A549 (cell line): ENCODE results near the gene PBRM1. TPM values are rescaled to one million over a fixed set of nuclear protein-coding genes. Genes with fewer than 3 reads are reported as not detected.

Experiments
- ATAC-seq, 2 experiments: fragments of 200-7000 bp in 1 of 2; fragments of >200 bp in 1 of 2; cut with Nextera tagmentation in 1 of 2; cut with Tn5 transposase in 1 of 2; 3 replicates each; pipeline versions ENCODE4 v1.8.0 to v1.9.1; 2018 to 2020; ENCODE audit warnings: mild to moderate bottlenecking in 1 of 2, moderate library complexity in 1 of 2
- CTCF ChIA-PET: fragments of 300-600 bp; sonication (Branson Sonifier 250); formaldehyde crosslinking; extraction: SDS; loops from one replicate; lab custom pipeline; 2021; ENCODE audit warnings: antibody characterized with exemption, inconsistent platforms; lab: Yijun Ruan, JAX
- POLR2A ChIA-PET: fragments of 350-600 bp; formaldehyde crosslinking; extraction: SDS; loops from one replicate; lab custom pipeline; 2021; ENCODE audit warnings: antibody characterized with exemption, inconsistent platforms; lab: Yijun Ruan, JAX
- DNase-seq, 2 experiments: peaks; one replicate each; pipeline versions ENCODE4 v3.0.0 to v3.0.0-alpha.2; 2011 to 2016; ENCODE audit warnings: low read depth in 1 of 2, low spot score in 1 of 2
- FAIRE-seq: peaks from 2 replicates; lab custom pipeline; 2011; peaks lifted over from hg19 to GRCh38; lab: Jason Lieb, UNC
- H3K27ac ChIP-seq, 2 experiments: fragments of >200 bp; sonication (Bioruptor Twin); formaldehyde crosslinking; 3 replicates each; pipeline ENCODE4 v1.5.1; 2016 to 2017
- H3K4me1 ChIP-seq: fragments of >200 bp; sonication (Bioruptor Twin); formaldehyde crosslinking; 3 replicates; pipeline ENCODE4 v1.6.1; 2016
- H3K4me2 ChIP-seq: fragments of >200 bp; sonication (Bioruptor Twin); formaldehyde crosslinking; 3 replicates; pipeline ENCODE4 v1.6.1; 2016
- H3K4me3 ChIP-seq: fragments of >200 bp; sonication (Bioruptor Twin); formaldehyde crosslinking; 3 replicates; pipeline ENCODE4 v1.5.1; 2016
- H3K9me3 ChIP-seq: fragments of >200 bp; sonication (Bioruptor Twin); formaldehyde crosslinking; 3 replicates; pipeline ENCODE4 v1.6.1; 2016
- CBX8 ChIP-seq: fragments of 200-600 bp; sonication (generic); IDR thresholded peaks from 2 replicates; pipeline ENCODE4 v1.6.1; 2016
- CEBPB ChIP-seq, 2 experiments: fragments of >200 bp in 1 of 2; sonication (Bioruptor Twin) in 1 of 2; formaldehyde crosslinking in 1 of 2; IDR thresholded peaks; 2 replicates each; pipeline ENCODE4 v1.6.1; 2012 to 2016
- CHD4 ChIP-seq: fragments of 200-600 bp; sonication (generic); IDR thresholded peaks from 2 replicates; pipeline ENCODE4 v1.6.1; 2016; ENCODE audit warnings: antibody characterized with exemption, mild to moderate bottlenecking, borderline replicate concordance
- EHMT2 ChIP-seq: fragments of 200-600 bp; sonication (generic); IDR thresholded peaks from 2 replicates; pipeline ENCODE4 v1.6.1; 2016; ENCODE audit warnings: antibody characterized with exemption, low read depth, mild to moderate bottlenecking, moderate library complexity
- ELK1 ChIP-seq: fragments of 150-350 bp; IDR thresholded peaks from 2 replicates; pipeline ENCODE4 v1.6.1; 2014; ENCODE audit warnings: low read depth, mild to moderate bottlenecking, low read length
- ESRRA ChIP-seq: fragments of 150-350 bp; IDR thresholded peaks from 2 replicates; pipeline ENCODE4 v1.6.1; 2014; ENCODE audit warnings: mild to moderate bottlenecking, low read length, borderline replicate concordance
- FOSL2 ChIP-seq, 2 experiments: fragments of 450-650 bp in 1 of 2; fragments of >200 bp in 1 of 2; sonication (Bioruptor Twin) in 1 of 2; formaldehyde crosslinking; IDR thresholded peaks; 2 replicates each; pipeline versions ENCODE4 v1.5.0 to v1.6.1; 2016 to 2020; ENCODE audit warnings: mild to moderate bottlenecking in 1 of 2, moderate library complexity in 1 of 2
- HES2 ChIP-seq: fragments of >200 bp; sonication (Bioruptor Twin); formaldehyde crosslinking; IDR thresholded peaks from 2 replicates; pipeline ENCODE4 v1.6.1; 2016
- HEYL ChIP-seq: fragments of 250-450 bp; sonication (Bioruptor Pico); IDR thresholded peaks from 2 replicates; pipeline ENCODE4 v1.8.0; 2021; ENCODE audit warnings: mild to moderate bottlenecking, moderate library complexity
- HOXB13 ChIP-seq: fragments of 250-450 bp; sonication (Bioruptor Pico); IDR thresholded peaks from 2 replicates; pipeline ENCODE4 v1.5.0; 2020; ENCODE audit warnings: low read depth, mild to moderate bottlenecking, moderate library complexity
- HOXB5 ChIP-seq: fragments of 250-450 bp; sonication (Bioruptor Pico); IDR thresholded peaks from 2 replicates; pipeline ENCODE4 v1.5.0; 2020; ENCODE audit warnings: mild to moderate bottlenecking, moderate library complexity
- JUNB ChIP-seq: fragments of >200 bp; sonication (Bioruptor Twin); formaldehyde crosslinking; IDR thresholded peaks from 2 replicates; pipeline ENCODE4 v1.6.1; 2016
- KDM5A ChIP-seq: fragments of 200-600 bp; sonication (generic); IDR thresholded peaks from 2 replicates; pipeline ENCODE4 v1.6.1; 2016; ENCODE audit warnings: antibody characterized with exemption, mild to moderate bottlenecking
- MAFK ChIP-seq: fragments of 450-650 bp; IDR thresholded peaks from 2 replicates; pipeline ENCODE4 v1.6.1; 2014; ENCODE audit not compliant: partially characterized antibody
- MYC ChIP-seq: IDR thresholded peaks from 2 replicates; pipeline ENCODE4 v1.6.1; 2012; ENCODE audit warnings: mild to moderate bottlenecking, inconsistent platforms, low read length, improper control_type of control experiment, borderline replicate concordance
- NFE2L2 ChIP-seq: fragments of 150-350 bp; conservative IDR thresholded peaks from 2 replicates; pipeline ENCODE4 v1.6.1; 2014; ENCODE audit warnings: low read length
- NPAS2 ChIP-seq: fragments of 250-450 bp; sonication (Bioruptor Pico); IDR thresholded peaks from 2 replicates; pipeline ENCODE4 v1.8.0; 2022; ENCODE audit warnings: mild to moderate bottlenecking, moderate library complexity, borderline replicate concordance
- NR3C1 ChIP-seq: fragments of >200 bp; sonication (Bioruptor Twin); formaldehyde crosslinking; IDR thresholded peaks from 3 replicates; pipeline ENCODE4 v1.6.1; 2017
- PBX3 ChIP-seq: IDR thresholded peaks from 2 replicates; pipeline ENCODE4 v1.6.1; 2012
- POLR2AphosphoS2 ChIP-seq: conservative IDR thresholded peaks from 2 replicates; pipeline ENCODE4 v1.6.1; 2012; ENCODE audit warnings: low read length, improper control_type of control experiment, inconsistent platforms
- REST ChIP-seq: fragments of 200-600 bp; sonication (generic); IDR thresholded peaks from 2 replicates; pipeline ENCODE4 v1.6.1; 2016; ENCODE audit warnings: antibody characterized with exemption, mild to moderate bottlenecking, moderate library complexity
- RFX5 ChIP-seq: fragments of 450-650 bp; IDR thresholded peaks from 2 replicates; pipeline ENCODE4 v1.7.1; 2014; ENCODE audit warnings: antibody characterized with exemption, mild to moderate bottlenecking, moderate library complexity
- RNF2 ChIP-seq: fragments of 200-600 bp; sonication (generic); IDR thresholded peaks from 2 replicates; pipeline ENCODE4 v1.6.1; 2016; ENCODE audit warnings: low read depth, mild to moderate bottlenecking, antibody characterized with exemption, moderate library complexity, borderline replicate concordance
- TP53 ChIP-seq: fragments of 250-450 bp; sonication (Bioruptor Pico); IDR thresholded peaks from 2 replicates; pipeline ENCODE4 v1.5.0; 2021; ENCODE audit warnings: mild to moderate bottlenecking, moderate library complexity
- ZFP36 ChIP-seq: fragments of 450-650 bp; IDR thresholded peaks from 2 replicates; pipeline ENCODE4 v1.6.1; 2014; ENCODE audit warnings: borderline replicate concordance; ENCODE audit not compliant: partially characterized antibody
- ZNF302 ChIP-seq: fragments of 250-450 bp; sonication (Bioruptor Pico); IDR thresholded peaks from 2 replicates; pipeline ENCODE4 v1.9.0; 2021; ENCODE audit warnings: inconsistent platforms, mild to moderate bottlenecking, moderate library complexity
- ZSCAN20 ChIP-seq: fragments of 250-450 bp; sonication (Bioruptor Pico); IDR thresholded peaks from 2 replicates; pipeline ENCODE4 v1.8.0; 2022; ENCODE audit warnings: mild to moderate bottlenecking, moderate library complexity
- WGBS: methylation state at CpG from one replicate; pipeline ENCODE4 v1.1.6; 2017; ENCODE audit errors: missing lambda C conversion rate; 5-methylcytosine and 5-hydroxymethylcytosine counted together
- polyA plus RNA-seq, 4 experiments: library from polyadenylated mRNA; depleted of rRNA in 3 of 4; stranded (reverse); fragments of >200 nt; fragmentation: RNase III in 1 of 4; extraction: RNeasy Plus Mini Kit Qiagen cat#74134 plus additional on column Dnase treatment in 1 of 4; gene quantifications; 2 replicates in 3 of 4; 3 replicates in 1 of 4; pipeline ENCODE4 v1.2.3, GENCODE V29; 2011 to 2017
- TF ChIP-seq, protein P1 (sequence below): fragments of >200 bp; sonication (Bioruptor Twin); formaldehyde crosslinking; IDR thresholded peaks from 3 replicates; pipeline ENCODE4 v1.6.1; 2016

PBRM1 gene
- polyA plus RNA-seq, 2 of the 4 experiments (the other 2 are of a cell fraction), result 15.0 to 21.6 TPM

GRCh38 chr3:52608337-52608736, 77.4 kb downstream of the PBRM1 start:
- ChIA-PET POLR2A (no interaction called here), CTCF (interaction anchor here (1.3 kb wide), 1 partner anchor 14 kb away, joined by 3 read pairs; no protein-coding TSS in a partner anchor)
- FAIRE-seq (no peak), DNase-seq (no peak), ATAC-seq (no peak)
- no peak overlapping the region for H3K4me3 ChIP-seq
- peaks cover 37% of the 10 kb centered on the region for H3K4me1 ChIP-seq
- peak overlapping the region; percentile 20; the same call in 2 of the 3 replicates for H3K4me2 ChIP-seq
- TF ChIP-seq ESRRA, result no peak
- no peak for TF ChIP-seq HOXB5 (CRISPR knock-in tag)
- no peak for TF ChIP-seq NPAS2 (CRISPR knock-in tag)
- no peak for TF ChIP-seq FOSL2 (IDR thresholded peaks at IDR 0.05)
- no peak for TF ChIP-seq FOSL2 (CRISPR knock-in tag; IDR thresholded peaks at IDR 0.05)
- no peak for TF ChIP-seq RNF2
- TF ChIP-seq EHMT2, result no peak
- no peak for TF ChIP-seq RFX5
- TF ChIP-seq TP53 (CRISPR knock-in tag), result no peak
- no peak for TF ChIP-seq ZNF302 (CRISPR knock-in tag)
- no peaks in the 10 kb centered on the region for H3K9me3 ChIP-seq
- WGBS, result 68% methylated on average over 2 of the region's 2 CpGs
- H3K27ac ChIP-seq, result peak overlapping the region; percentile 5 to 60; a peak in 1 of 6 replicates

GRCh38 chr3:52606373-52607085, 79.2 kb downstream of the PBRM1 start:
- Histone ChIP-seq H3K27ac (peak overlapping the region; percentile 60 to 65; a peak in 4 of 6 replicates), H3K4me2 (peak overlapping the region; percentile 33), H3K9me3 (no peaks in the 10 kb centered on the region), H3K4me3 (no peak overlapping the region), H3K4me1 (peaks cover 37% of the 10 kb centered on the region)
- WGBS, result 35% methylated on average over 5 of the region's 5 CpGs
- ATAC-seq, result peak; percentile 73 to 81; a peak in 4 of 6 replicates
- DNase-seq, result peak; percentile 26 to 66
- POLR2A ChIA-PET, result no interaction called here
- CTCF ChIA-PET, result no interaction called here
- FAIRE-seq, result peak; percentile 72
- TF ChIP-seq ZSCAN20 (CRISPR knock-in tag) (no peak), NFE2L2 (no peak), CHD4 (no peak), HEYL (CRISPR knock-in tag) (no peak), RNF2 (no peak), HES2 (no peak), ELK1 (no peak), MYC (no peak), PBX3 (no peak), JUNB (0 out of 2 replicates have a peak, but pooled peaks have one; percentile 19), POLR2AphosphoS2 (no peak), CBX8 (no peak), NR3C1 (no peak), KDM5A (no peak), CEBPB (IDR thresholded peaks at IDR 0.05) (peak in 1 of 2 experiments; percentile 51; a peak in 1 of 4 replicates), REST (no peak), ZFP36 (no peak), MAFK (peak; percentile 73), HOXB13 (no peak)
- TF ChIP-seq, protein P1, sequence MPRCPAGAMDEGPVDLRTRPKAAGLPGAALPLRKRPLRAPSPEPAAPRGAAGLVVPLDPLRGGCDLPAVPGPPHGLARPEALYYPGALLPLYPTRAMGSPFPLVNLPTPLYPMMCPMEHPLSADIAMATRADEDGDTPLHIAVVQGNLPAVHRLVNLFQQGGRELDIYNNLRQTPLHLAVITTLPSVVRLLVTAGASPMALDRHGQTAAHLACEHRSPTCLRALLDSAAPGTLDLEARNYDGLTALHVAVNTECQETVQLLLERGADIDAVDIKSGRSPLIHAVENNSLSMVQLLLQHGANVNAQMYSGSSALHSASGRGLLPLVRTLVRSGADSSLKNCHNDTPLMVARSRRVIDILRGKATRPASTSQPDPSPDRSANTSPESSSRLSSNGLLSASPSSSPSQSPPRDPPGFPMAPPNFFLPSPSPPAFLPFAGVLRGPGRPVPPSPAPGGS, result no peak
